ENCODE results near the gene SSTR1.

The SSTR1 gene

GRCh38 chr14:38202444-38203191 lies 5.1 kb upstream of the SSTR1 start:
- no peak for DNase-seq (ENCODE audit: low read depth in 2 of 2, low spot score in 1 of 2)

GRCh38 chr14:38203929-38204718 lies 3.6 kb upstream of the SSTR1 start:
- no peak for DNase-seq (ENCODE audit: low read depth in 2 of 2, low spot score in 1 of 2)

- no peak for DNase-seq (ENCODE audit: low read depth in 2 of 2, low spot score in 1 of 2)
Measured at GRCh38 chr14:38204719-38205115, 3.0 kb upstream of the SSTR1 start.

GRCh38 chr14:38205119-38205813 lies 2.4 kb upstream of the SSTR1 start:
- no peak for DNase-seq (ENCODE audit: low read depth in 2 of 2, low spot score in 1 of 2)

- no peak for DNase-seq (ENCODE audit: low read depth in 2 of 2, low spot score in 1 of 2)
Measured at GRCh38 chr14:38205949-38206665, 1.6 kb upstream of the SSTR1 start.

- no peak for DNase-seq (ENCODE audit: low read depth in 2 of 2, low spot score in 1 of 2)
Measured at GRCh38 chr14:38206689-38207376, 871 bp upstream of the SSTR1 start.

GRCh38 chr14:38207377-38207735 lies 348 bp upstream of the SSTR1 start:
- no peak for DNase-seq (ENCODE audit: low read depth in 2 of 2, low spot score in 1 of 2)

GRCh38 chr14:38208618-38209562 lies 1.2 kb downstream of the SSTR1 start:
- DNase-seq (ENCODE audit: low read depth in 2 of 2, low spot score in 1 of 2) = no peak

- DNase-seq (ENCODE audit: low read depth in 2 of 2, low spot score in 1 of 2) = no peak
Measured at GRCh38 chr14:38209572-38210557, 2.2 kb downstream of the SSTR1 start.

- DNase-seq (ENCODE audit: low read depth in 2 of 2, low spot score in 1 of 2) = no peak
Measured at GRCh38 chr14:38210587-38211216, 3.0 kb downstream of the SSTR1 start.

- DNase-seq (ENCODE audit: low read depth in 2 of 2, low spot score in 1 of 2) = no peak
Measured at GRCh38 chr14:38211255-38211735, 3.6 kb downstream of the SSTR1 start.

- DNase-seq (ENCODE audit: low read depth in 2 of 2, low spot score in 1 of 2) = no peak
Measured at GRCh38 chr14:38212111-38212510, 4.4 kb downstream of the SSTR1 start.

GRCh38 chr14:38213001-38213400 lies 5.3 kb downstream of the SSTR1 start:
- no peak for DNase-seq (ENCODE audit: low read depth in 2 of 2, low spot score in 1 of 2)

GRCh38 chr14:38217553-38217952 lies 9.8 kb downstream of the SSTR1 start:
- no peak for DNase-seq (ENCODE audit: low read depth in 2 of 2, low spot score in 1 of 2)

GRCh38 chr14:38221077-38221476 lies 13.4 kb downstream of the SSTR1 start:
- no peak for DNase-seq (ENCODE audit: low read depth in 2 of 2, low spot score in 1 of 2)

- DNase-seq (ENCODE audit: low read depth in 2 of 2, low spot score in 1 of 2) = no peak
Measured at GRCh38 chr14:38224338-38224737, 16.6 kb downstream of the SSTR1 start.

- DNase-seq (ENCODE audit: low read depth in 2 of 2, low spot score in 1 of 2) = no peak
Measured at GRCh38 chr14:38225946-38226345, 18.2 kb downstream of the SSTR1 start.

GRCh38 chr14:38226366-38226765 lies 18.7 kb downstream of the SSTR1 start:
- no peak for DNase-seq (ENCODE audit: low read depth in 2 of 2, low spot score in 1 of 2)
